Measurements from ENCODE around the gene GPAT3.

GPAT3 gene

GRCh38 chr4:83651846-83652245 is 115.9 kb downstream of the GPAT3 start:
- DNase-seq: no peak
